ENCODE results near the gene SPATA31C2. TPM values are rescaled to one million over a fixed set of nuclear protein-coding genes. Genes with fewer than 3 reads are reported as not detected.
"Not testable (repeated sequence)": the region's sequence is repeated elsewhere in the genome, so short reads cannot be mapped to it uniquely, and the experiment has no call there.

Gene SPATA31C2
- polyA plus RNA-seq, 6 donors from 2014 or later, result not detected

GRCh38 chr9:88113156-88114130 is 24.8 kb downstream of the SPATA31C2 start:
- ATAC-seq (ENCODE audit: low read depth in 2 of 2); H3K4me1 Mint-ChIP-seq; DNase-seq; H3K4me3 Mint-ChIP-seq; H3K36me3 Mint-ChIP-seq: not testable (repeated sequence)
- Mint-ChIP-seq H3K9me3 (peaks cover 0 to 10% (median 2%) of the 10 kb centered on the region in 7 donors), H3K27me3 (peaks cover 0 to 17% (median 0%) of the 10 kb centered on the region in 3 donors), H3K27ac (peak overlapping the region in 1 of 6 donors; percentile 25)

GRCh38 chr9:88110026-88110425 is 28.2 kb downstream of the SPATA31C2 start:
- Mint-ChIP-seq H3K4me1 (no peaks in the 10 kb centered on the region), H3K4me3 (no peak overlapping the region)
- no peak for DNase-seq

GRCh38 chr9:88108779-88109178 is 29.5 kb downstream of the SPATA31C2 start:
- Mint-ChIP-seq H3K36me3 (no peaks in the 10 kb centered on the region), H3K27me3 (peaks cover 19 to 36% (median 35%) of the 10 kb centered on the region in 3 donors), H3K4me3 (no peak overlapping the region), H3K27ac (no peak overlapping the region), H3K4me1 (no peaks in the 10 kb centered on the region), H3K9me3 (peaks cover 0 to 19% (median 2%) of the 10 kb centered on the region in 7 donors)
- no peak for ATAC-seq (ENCODE audit: low read depth in 2 of 2)
- DNase-seq, result no peak

More at GRCh38 chr9:88110026-88110425, 28.2 kb downstream of the SPATA31C2 start:
- ATAC-seq (ENCODE audit: low read depth in 2 of 2), result no peak
- Mint-ChIP-seq H3K36me3 (no peaks in the 10 kb centered on the region), H3K27ac (no peak overlapping the region), H3K27me3 (peaks cover 16 to 31% (median 28%) of the 10 kb centered on the region in 3 donors), H3K9me3 (peaks cover 0 to 19% (median 2%) of the 10 kb centered on the region in 7 donors)

GRCh38 chr9:88106492-88106891 is 31.8 kb downstream of the SPATA31C2 start:
- H3K36me3 Mint-ChIP-seq, result no peaks in the 10 kb centered on the region
- H3K4me1 Mint-ChIP-seq, result no peaks in the 10 kb centered on the region
- H3K27me3 Mint-ChIP-seq, result peaks cover 27 to 39% (median 38%) of the 10 kb centered on the region in 3 donors
- no peak overlapping the region for H3K27ac Mint-ChIP-seq
- no peak for ATAC-seq (ENCODE audit: low read depth in 2 of 2)
- DNase-seq, result no peak
- peaks cover 0 to 19% (median 2%) of the 10 kb centered on the region in 7 donors for H3K9me3 Mint-ChIP-seq
- no peak overlapping the region for H3K4me3 Mint-ChIP-seq

GRCh38 chr9:88092797-88093331 is 45.4 kb downstream of the SPATA31C2 start:
- Mint-ChIP-seq H3K27ac (peak overlapping the region in 1 of 6 donors; percentile 39), H3K27me3 (peaks cover 0 to 11% (median 9%) of the 10 kb centered on the region in 3 donors), H3K4me3 (no peak overlapping the region), H3K36me3 (no peaks in the 10 kb centered on the region), H3K9me3 (no peaks in the 10 kb centered on the region), H3K4me1 (no peaks in the 10 kb centered on the region)
- ATAC-seq (ENCODE audit: low read depth in 2 of 2) (no peak), DNase-seq (no peak)

GRCh38 chr9:88090151-88090581 is 48.1 kb downstream of the SPATA31C2 start:
- Mint-ChIP-seq H3K36me3 (no peaks in the 10 kb centered on the region), H3K4me3 (no peak overlapping the region), H3K27me3 (peaks cover 0 to 20% (median 7%) of the 10 kb centered on the region in 3 donors), H3K4me1 (no peaks in the 10 kb centered on the region), H3K27ac (no peak overlapping the region), H3K9me3 (no peaks in the 10 kb centered on the region)
- no peak for ATAC-seq (ENCODE audit: low read depth in 2 of 2)
- no peak for DNase-seq

GRCh38 chr9:88087906-88088305 is 50.4 kb downstream of the SPATA31C2 start:
- peaks cover 0 to 2% (median 0%) of the 10 kb centered on the region in 7 donors for H3K9me3 Mint-ChIP-seq
- H3K4me3 Mint-ChIP-seq, result no peak overlapping the region
- no peak for DNase-seq
- no peak overlapping the region for H3K27ac Mint-ChIP-seq
- peaks cover 0 to 23% (median 7%) of the 10 kb centered on the region in 3 donors for H3K27me3 Mint-ChIP-seq
- ATAC-seq (ENCODE audit: low read depth in 2 of 2), result no peak
- no peaks in the 10 kb centered on the region for H3K4me1 Mint-ChIP-seq
- H3K36me3 Mint-ChIP-seq, result no peaks in the 10 kb centered on the region

- Mint-ChIP-seq H3K36me3 (no peaks in the 10 kb centered on the region), H3K27me3 (peaks cover 3 to 27% (median 8%) of the 10 kb centered on the region in 3 donors), H3K9me3 (peaks cover 0 to 9% (median 0%) of the 10 kb centered on the region in 7 donors), H3K4me1 (no peaks in the 10 kb centered on the region), H3K4me3 (no peak overlapping the region), H3K27ac (no peak overlapping the region)
- no peak for DNase-seq
- ATAC-seq (ENCODE audit: low read depth in 2 of 2), result no peak
Observed at GRCh38 chr9:88085476-88085875, 52.8 kb downstream of the SPATA31C2 start.

- H3K27ac Mint-ChIP-seq, result peak overlapping the region in 1 of 6 donors; percentile 55
- peaks cover 0 to 9% (median 2%) of the 10 kb centered on the region in 7 donors for H3K9me3 Mint-ChIP-seq
- no peak overlapping the region for H3K4me3 Mint-ChIP-seq
- H3K4me1 Mint-ChIP-seq, result no peaks in the 10 kb centered on the region
- peaks cover 3 to 36% (median 14%) of the 10 kb centered on the region in 3 donors for H3K27me3 Mint-ChIP-seq
- ATAC-seq (ENCODE audit: low read depth in 2 of 2), result no peak
- no peaks in the 10 kb centered on the region for H3K36me3 Mint-ChIP-seq
- DNase-seq, result no peak
Observed at GRCh38 chr9:88084357-88085183, 53.7 kb downstream of the SPATA31C2 start.

Other genes starting within 250 kb of the SPATA31C2 start
- not detected for gene SPATA31C1, start 220.5 kb downstream of the SPATA31C2 start, polyA plus RNA-seq (ENCODE audit: low read depth in 6 of 6)
- under 1 TPM in 2 of 6 donors, not detected in 4; 0.47 to 0.56 TPM for gene CDK20, start 163.9 kb downstream of the SPATA31C2 start, polyA plus RNA-seq (ENCODE audit: low read depth in 6 of 6)
- 10 to 100 TPM; 15.4 to 32.6 (median 23.0) TPM for gene SPIN1, start 250.0 kb upstream of the SPATA31C2 start, polyA plus RNA-seq (ENCODE audit: low read depth in 6 of 6)

Data from naive B cell (primary cell).